KMS-11 (cell line): ENCODE measurements around the gene SNCB.

ENCODE experiments used
- H2AFZ ChIP-seq: fragments of 200-600 bp; sonication (generic); 2 replicates; pipeline ENCODE4 v1.6.1; 2016; ENCODE audit warnings: antibody characterized with exemption, mixed run types, low read depth
- H3K27ac ChIP-seq: fragments of 200-600 bp; sonication (generic); 2 replicates; pipeline ENCODE4 v1.6.1; 2016; ENCODE audit warnings: mild to moderate bottlenecking, mixed run types
- H3K27me3 ChIP-seq: fragments of 200-600 bp; sonication (generic); 2 replicates; pipeline ENCODE4 v1.6.1; 2017; ENCODE audit warnings: mild to moderate bottlenecking, low read depth, mixed run types, moderate library complexity; ENCODE audit not compliant: insufficient read depth
- H3K36me3 ChIP-seq: fragments of 200-600 bp; sonication (generic); 2 replicates; pipeline ENCODE4 v1.6.1; 2017; ENCODE audit warnings: mild to moderate bottlenecking, mixed run types; ENCODE audit not compliant: insufficient read depth
- H3K4me1 ChIP-seq: fragments of 200-600 bp; sonication (generic); 2 replicates; pipeline ENCODE4 v1.6.1; 2016; ENCODE audit warnings: mild to moderate bottlenecking, low read depth, mixed run types; ENCODE audit not compliant: poor library complexity, severe bottlenecking
- H3K4me2 ChIP-seq: fragments of 200-600 bp; sonication (generic); 2 replicates; pipeline ENCODE4 v1.7.0; 2016; ENCODE audit warnings: mild to moderate bottlenecking, mixed run types
- H3K4me3 ChIP-seq: fragments of 200-600 bp; sonication (generic); IDR thresholded peaks from 2 replicates; pipeline ENCODE4 v1.6.1; 2017; ENCODE audit warnings: low read depth, low read length, mixed read lengths; ENCODE audit not compliant: insufficient read depth
- H3K79me2 ChIP-seq: fragments of 200-600 bp; sonication (generic); 2 replicates; pipeline ENCODE4 v1.6.1; 2016; ENCODE audit warnings: low read depth, mixed run types; ENCODE audit not compliant: insufficient read depth
- H3K9ac ChIP-seq: fragments of 200-600 bp; sonication (generic); 2 replicates; pipeline ENCODE4 v1.6.1; 2016; ENCODE audit warnings: mild to moderate bottlenecking, mixed run types
- H4K20me1 ChIP-seq: fragments of 200-600 bp; sonication (generic); 2 replicates; pipeline ENCODE4 v1.6.1; 2016; ENCODE audit warnings: mild to moderate bottlenecking, mixed run types; ENCODE audit not compliant: insufficient read depth
- CTCF ChIP-seq: fragments of 200-600 bp; sonication (generic); conservative IDR thresholded peaks from 2 replicates; pipeline ENCODE4 v1.6.1; 2017; ENCODE audit warnings: low read depth, mild to moderate bottlenecking, antibody characterized with exemption, low read length, moderate library complexity, mixed read lengths

The SNCB gene

GRCh38 chr5:176630681-176631222 lies 418 bp upstream of the SNCB start:
- no peak overlapping the region for H3K4me3 ChIP-seq
- H3K9ac ChIP-seq, result no peak overlapping the region
- H3K27ac ChIP-seq, result no peak overlapping the region
- H3K79me2 ChIP-seq, result no peaks in the 10 kb centered on the region
- TF ChIP-seq CTCF, result no peak
- no peaks in the 10 kb centered on the region for H4K20me1 ChIP-seq
- H3K4me1 ChIP-seq, result no peaks in the 10 kb centered on the region
- peaks cover 3% of the 10 kb centered on the region; the same call in 1 of the 2 replicates for H3K27me3 ChIP-seq
- no peak overlapping the region for H2AFZ ChIP-seq
- no peaks in the 10 kb centered on the region for H3K36me3 ChIP-seq
- H3K4me2 ChIP-seq, result no peak overlapping the region

- Histone ChIP-seq H3K27me3 (peaks cover 3% of the 10 kb centered on the region; the same call in 1 of the 2 replicates), H3K79me2 (no peaks in the 10 kb centered on the region), H3K9ac (no peak overlapping the region), H3K4me2 (no peak overlapping the region), H3K36me3 (no peaks in the 10 kb centered on the region), H3K4me3 (no peak overlapping the region), H2AFZ (no peak overlapping the region), H3K27ac (no peak overlapping the region), H3K4me1 (no peaks in the 10 kb centered on the region), H4K20me1 (no peaks in the 10 kb centered on the region)
- TF ChIP-seq CTCF, result no peak
These were observed 949 bp downstream of the SNCB start for GRCh38 chr5:176629317-176629852.

- Histone ChIP-seq H2AFZ (no peak overlapping the region), H3K27me3 (peaks cover 2% of the 10 kb centered on the region; the same call in 1 of the 2 replicates), H3K4me3 (no peak overlapping the region), H4K20me1 (no peaks in the 10 kb centered on the region), H3K36me3 (no peaks in the 10 kb centered on the region), H3K9ac (no peak overlapping the region), H3K27ac (no peak overlapping the region), H3K4me2 (no peak overlapping the region), H3K79me2 (no peaks in the 10 kb centered on the region), H3K4me1 (no peaks in the 10 kb centered on the region)
- TF ChIP-seq CTCF, result no peak
These were observed 1.7 kb downstream of the SNCB start for GRCh38 chr5:176628406-176629228.

GRCh38 chr5:176627582-176627981 lies 2.8 kb downstream of the SNCB start:
- Histone ChIP-seq H3K27me3 (no peaks in the 10 kb centered on the region; the same call in 1 of the 2 replicates), H3K4me2 (no peak overlapping the region), H3K9ac (no peak overlapping the region), H4K20me1 (no peaks in the 10 kb centered on the region), H3K27ac (no peak overlapping the region), H3K4me1 (no peaks in the 10 kb centered on the region), H3K79me2 (no peaks in the 10 kb centered on the region), H2AFZ (no peak overlapping the region), H3K4me3 (no peak overlapping the region), H3K36me3 (no peaks in the 10 kb centered on the region)
- TF ChIP-seq CTCF, result no peak
